Measurements from ENCODE around the gene GNG12.

The GNG12 gene

GRCh38 chr1:67815303-67816094 is 17.8 kb downstream of the GNG12 start:
- DNase-seq (ENCODE audit: low read depth, low spot score): no peak

DNA sequence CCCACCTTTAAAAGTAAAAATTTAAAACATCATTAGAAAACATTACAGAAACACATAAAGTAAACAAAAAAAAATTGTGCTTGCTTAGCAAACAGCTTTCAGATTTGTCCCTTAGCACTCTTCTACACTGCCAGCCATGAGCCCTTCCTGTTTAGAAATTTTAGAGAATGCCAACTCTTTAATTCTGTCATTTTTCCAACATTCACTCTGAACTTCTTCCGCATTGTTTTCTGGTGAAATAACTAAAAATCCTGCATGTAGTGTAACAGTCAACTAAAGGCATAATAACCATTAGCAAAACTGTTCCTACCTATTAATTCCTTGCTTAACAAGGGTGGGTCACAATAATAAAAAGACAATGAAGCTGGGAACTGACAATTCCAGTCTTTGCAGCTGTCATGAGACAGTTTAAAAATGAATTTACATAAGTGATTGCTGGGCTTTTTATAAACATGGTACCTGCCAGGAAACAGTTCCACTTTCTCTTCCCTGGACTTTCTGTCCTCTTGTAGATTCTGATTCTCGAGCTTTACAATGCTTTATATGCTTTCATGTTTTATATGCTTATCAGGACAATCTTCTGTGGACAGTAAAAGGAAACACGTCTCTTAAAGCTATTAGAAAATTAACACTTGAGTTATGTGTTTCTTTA is 19.0 kb downstream of the GNG12 start:
- DNase-seq (ENCODE audit: low read depth, low spot score): no peak

DNA sequence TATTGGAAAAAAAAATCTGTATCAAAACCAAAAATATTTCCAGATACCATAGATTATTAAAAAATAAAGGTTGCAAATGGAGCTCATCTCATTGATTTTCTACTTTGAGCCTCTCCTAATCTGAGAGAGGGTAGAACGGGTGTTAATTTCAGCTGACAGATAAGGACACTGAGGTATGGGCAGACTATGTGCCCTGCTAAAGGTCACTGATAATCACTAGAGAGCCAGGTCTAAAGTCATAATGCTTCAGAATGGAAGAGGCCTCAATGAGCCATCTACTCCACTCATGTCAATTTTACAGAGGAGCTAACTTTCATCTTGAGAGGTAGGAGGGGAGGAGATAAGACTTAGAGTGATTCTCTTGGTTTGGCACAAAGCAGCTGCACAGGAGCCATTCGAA is 21.0 kb downstream of the GNG12 start:
- DNase-seq (ENCODE audit: low read depth, low spot score): no peak

DNA sequence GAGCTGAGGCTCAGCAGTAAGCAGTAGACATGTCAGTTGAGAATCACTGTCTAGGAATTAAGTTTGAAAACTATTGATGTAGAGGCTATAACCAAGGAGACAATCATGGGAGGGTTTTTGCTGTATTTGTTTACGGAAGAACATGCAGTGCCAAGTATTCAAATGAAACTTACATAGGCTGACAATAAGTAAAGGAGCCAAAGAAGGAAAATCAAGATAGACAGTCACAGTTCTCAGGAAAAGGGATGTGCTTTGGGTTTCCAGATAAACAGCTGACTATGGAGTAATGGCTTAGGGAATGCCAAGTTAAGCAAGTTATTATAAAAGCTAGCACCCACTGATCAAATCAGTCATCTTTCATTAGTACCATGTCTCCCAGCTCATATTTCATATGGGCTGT is 21.5 kb downstream of the GNG12 start:
- DNase-seq (ENCODE audit: low read depth, low spot score): no peak

- no peak for DNase-seq (ENCODE audit: low read depth, low spot score)
These were observed 23.4 kb downstream of the GNG12 start for GRCh38 chr1:67809887-67810286.

GRCh38 chr1:67807282-67807681 is 26.0 kb downstream of the GNG12 start:
- no peak for DNase-seq (ENCODE audit: low read depth, low spot score)

DNA sequence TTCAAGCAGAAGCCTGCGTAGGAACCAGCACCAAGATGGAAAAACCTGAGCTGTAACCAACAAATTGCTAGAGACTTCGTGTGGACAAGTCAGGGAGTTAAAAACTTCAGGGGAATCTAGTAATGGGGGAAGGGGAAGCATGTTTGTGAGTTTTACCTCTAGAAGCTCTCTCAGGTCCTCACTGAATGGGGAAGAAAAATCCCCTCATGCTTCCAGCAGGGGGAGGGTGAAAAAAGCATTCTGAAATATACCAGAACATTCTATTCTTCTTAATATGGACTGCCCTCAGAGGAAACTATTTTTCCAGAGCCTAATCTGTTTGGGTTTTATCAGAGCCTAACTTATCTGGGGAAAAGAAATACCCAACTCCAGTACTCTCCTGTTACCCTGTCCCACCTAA is 28.6 kb downstream of the GNG12 start:
- DNase-seq (ENCODE audit: low read depth, low spot score): no peak

DNA sequence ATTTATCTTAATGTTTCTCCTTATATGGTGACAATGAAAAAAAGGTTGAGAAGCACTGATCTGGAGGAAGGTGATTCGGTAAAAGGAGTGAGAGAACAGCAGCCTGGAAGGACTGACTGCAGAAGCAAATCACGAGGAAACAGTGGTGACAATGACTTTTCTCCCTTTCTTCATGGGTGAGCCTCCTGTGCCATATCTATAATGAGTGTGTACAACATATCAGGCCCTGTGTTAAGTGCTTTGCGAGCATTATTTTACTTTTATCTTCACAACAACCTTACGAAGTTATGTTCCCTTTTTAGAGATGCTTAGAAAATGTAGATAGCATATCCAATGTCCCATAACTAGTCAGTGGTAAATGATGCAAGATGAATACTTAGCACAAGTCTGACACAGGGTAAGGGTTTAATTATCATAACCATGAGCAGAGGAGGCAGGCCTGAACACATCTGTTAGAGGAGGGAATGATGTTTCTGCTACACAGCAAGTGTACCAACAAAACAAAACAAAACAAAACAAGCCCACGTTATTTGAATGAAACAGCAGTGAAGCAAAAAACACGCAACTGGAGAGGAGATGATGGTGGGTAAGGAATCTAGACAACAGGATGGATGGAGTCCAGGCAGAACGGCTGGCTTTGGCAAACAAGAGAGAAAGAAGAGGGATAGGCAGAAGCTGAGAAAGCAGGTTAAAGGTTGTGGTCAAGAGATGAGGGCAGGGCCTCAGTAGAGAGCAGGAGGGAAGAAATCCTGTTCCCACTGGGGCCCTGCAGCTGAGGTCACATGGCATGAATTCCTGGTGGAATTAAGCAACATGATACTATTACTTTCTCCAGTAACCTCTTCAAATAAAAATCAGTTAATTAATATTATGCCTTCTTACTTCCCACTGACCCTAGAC is 29.6 kb downstream of the GNG12 start:
- no peak for DNase-seq (ENCODE audit: low read depth, low spot score)

DNA sequence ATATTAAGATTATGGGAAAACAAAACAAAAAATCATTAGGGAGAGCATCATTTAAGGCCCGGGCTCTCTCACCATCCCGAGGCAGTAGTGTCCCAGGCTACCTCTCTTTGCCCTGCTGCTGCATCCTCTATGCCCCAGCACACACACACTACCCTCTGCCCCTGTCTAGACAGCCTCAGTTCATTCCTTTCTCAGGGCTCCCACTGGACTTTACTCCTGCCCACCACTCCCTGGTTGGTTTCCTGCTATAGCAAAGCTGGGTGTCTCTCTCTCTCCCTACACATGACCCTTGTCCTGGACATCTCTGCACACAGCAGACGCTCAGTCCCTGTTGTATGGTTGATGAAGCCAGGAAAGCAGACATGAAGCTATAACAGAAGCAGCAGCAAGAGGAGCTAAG is 30.7 kb downstream of the GNG12 start:
- DNase-seq (ENCODE audit: low read depth, low spot score): no peak

GRCh38 chr1:67801903-67802302 is 31.4 kb downstream of the GNG12 start:
- DNase-seq (ENCODE audit: low read depth, low spot score): no peak

- no peak for DNase-seq (ENCODE audit: low read depth, low spot score)
These were observed 37.9 kb downstream of the GNG12 start for GRCh38 chr1:67795179-67795912.

DNA sequence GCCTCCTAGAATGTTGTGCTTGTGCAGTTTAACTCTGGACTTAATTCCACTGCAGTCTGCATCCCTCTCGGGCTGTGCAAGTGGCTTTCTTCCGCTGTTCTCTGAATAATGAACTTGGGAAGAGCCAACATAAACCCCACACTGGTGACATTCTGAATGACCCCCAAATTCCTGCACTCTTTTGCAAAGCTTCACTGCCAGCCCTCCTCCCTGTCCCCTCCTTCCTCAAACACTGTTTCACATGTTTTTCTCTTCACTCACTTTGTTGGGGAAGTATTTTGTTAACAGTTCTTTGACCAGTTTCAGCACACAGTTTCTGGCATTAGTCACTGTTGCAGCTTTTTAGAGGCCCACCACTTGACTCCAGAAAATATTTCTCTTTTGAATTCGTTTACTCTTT is 39.7 kb downstream of the GNG12 start:
- no peak for DNase-seq (ENCODE audit: low read depth, low spot score)

DNA sequence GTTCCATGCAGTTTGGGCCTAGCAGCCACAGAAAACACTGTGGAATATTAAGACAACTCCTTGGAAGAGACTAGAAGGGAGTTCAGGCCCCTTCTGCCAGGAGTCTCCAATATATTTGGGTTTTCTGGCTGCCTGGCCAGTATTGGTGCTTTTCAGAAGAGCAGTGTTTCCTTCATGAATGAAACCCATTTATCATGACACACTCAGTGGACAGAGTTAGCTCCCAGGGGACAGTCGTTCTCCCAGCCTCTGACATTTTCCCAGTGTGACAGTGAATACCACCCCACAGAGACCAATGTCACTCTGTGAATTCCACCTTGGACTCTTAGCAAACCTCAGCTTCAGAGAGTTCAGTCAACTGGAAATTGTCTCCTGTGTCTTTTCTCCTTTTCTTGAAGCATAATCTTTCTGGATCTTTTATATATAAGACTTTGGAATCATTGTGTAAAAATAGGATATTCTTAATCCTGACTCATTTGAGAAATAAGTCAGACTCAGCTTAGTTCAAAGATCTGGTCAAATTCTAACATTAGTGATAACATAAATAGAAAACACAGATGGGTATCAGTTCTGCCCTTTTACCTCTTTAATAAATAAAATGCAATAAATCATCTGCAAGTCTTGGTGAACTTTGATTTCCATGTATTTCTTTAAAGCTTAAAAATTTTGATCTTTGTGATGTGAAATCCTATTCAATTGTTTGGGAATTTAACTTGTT is 40.4 kb downstream of the GNG12 start:
- DNase-seq (ENCODE audit: low read depth, low spot score): no peak

DNA sequence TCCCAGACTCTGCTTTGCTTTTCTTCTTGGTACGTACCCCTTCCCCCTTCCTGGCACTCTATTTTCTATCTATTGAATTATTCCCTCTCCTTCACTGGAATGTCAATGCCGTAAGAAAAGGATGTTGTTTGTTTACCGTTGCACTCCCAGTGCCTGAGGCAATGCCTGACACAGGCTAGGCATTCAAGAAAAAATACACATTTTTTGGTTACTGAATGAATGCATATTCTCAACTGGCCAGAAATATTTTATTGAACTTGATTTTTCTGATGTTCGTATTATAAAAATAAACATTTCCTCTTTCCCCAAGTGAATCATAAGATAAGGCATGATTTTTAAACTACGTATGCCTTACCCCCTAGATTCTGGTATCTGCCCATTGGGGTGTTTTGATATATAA is 41.2 kb downstream of the GNG12 start:
- DNase-seq (ENCODE audit: low read depth, low spot score): no peak

GRCh38 chr1:67791686-67792085 is 41.6 kb downstream of the GNG12 start:
- DNase-seq (ENCODE audit: low read depth, low spot score): no peak

GRCh38 chr1:67791261-67791660 is 42.0 kb downstream of the GNG12 start:
- DNase-seq (ENCODE audit: low read depth, low spot score): no peak

GRCh38 chr1:67790201-67790692 is 43.0 kb downstream of the GNG12 start:
- no peak for DNase-seq (ENCODE audit: low read depth, low spot score)

GRCh38 chr1:67789551-67789950 is 43.7 kb downstream of the GNG12 start:
- DNase-seq (ENCODE audit: low read depth, low spot score): no peak

DNA sequence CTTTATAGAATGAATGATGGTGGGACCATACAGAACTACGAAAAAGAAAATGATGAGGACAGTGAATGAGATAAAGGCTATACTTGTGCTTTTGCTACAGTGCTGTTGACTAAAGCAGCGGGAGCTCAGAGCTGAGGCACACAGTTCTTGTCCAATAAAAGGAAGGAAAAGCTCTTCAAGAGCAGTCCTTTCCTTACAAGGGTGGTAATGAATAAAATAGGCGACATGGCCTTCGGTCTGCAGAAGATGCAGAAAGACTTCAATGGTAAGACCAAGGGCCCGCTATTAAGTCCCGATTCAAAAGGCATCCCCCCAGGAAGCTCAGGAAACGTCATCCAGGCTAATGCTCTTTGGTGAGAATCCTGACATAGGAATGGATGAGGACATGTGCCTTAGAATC is 44.4 kb downstream of the GNG12 start:
- DNase-seq (ENCODE audit: low read depth, low spot score): no peak

- no peak for DNase-seq (ENCODE audit: low read depth, low spot score)
These were observed 45.0 kb downstream of the GNG12 start for GRCh38 chr1:67788238-67788790.

- DNase-seq (ENCODE audit: low read depth, low spot score): no peak
These were observed 45.5 kb downstream of the GNG12 start for GRCh38 chr1:67787746-67788145.

All from brain pericyte (primary cell).